ENCODE results near the gene SMIM24. TPM values are rescaled to one million over a fixed set of nuclear protein-coding genes. Genes with fewer than 3 reads are reported as not detected.

The SMIM24 gene
- total RNA-seq, 1 donor from 2014 or later = 1.3 TPM

GRCh38 chr19:3457528-3458228 lies 22.6 kb downstream of the SMIM24 start:
- no peak overlapping the region for H3K27ac Mint-ChIP-seq
- H3K27me3 Mint-ChIP-seq = peaks cover 33% of the 10 kb centered on the region
- no peak for DNase-seq (ENCODE audit: low spot score, unreplicated experiment)
- no peak overlapping the region for H3K4me3 Mint-ChIP-seq (ENCODE audit: low read depth)
- H3K4me1 Mint-ChIP-seq (ENCODE audit: low read depth) = peaks cover under 1% of the 10 kb centered on the region
- no peaks in the 10 kb centered on the region for H3K9me3 Mint-ChIP-seq (ENCODE audit: low read depth)
- TF ChIP-seq, protein P1, sequence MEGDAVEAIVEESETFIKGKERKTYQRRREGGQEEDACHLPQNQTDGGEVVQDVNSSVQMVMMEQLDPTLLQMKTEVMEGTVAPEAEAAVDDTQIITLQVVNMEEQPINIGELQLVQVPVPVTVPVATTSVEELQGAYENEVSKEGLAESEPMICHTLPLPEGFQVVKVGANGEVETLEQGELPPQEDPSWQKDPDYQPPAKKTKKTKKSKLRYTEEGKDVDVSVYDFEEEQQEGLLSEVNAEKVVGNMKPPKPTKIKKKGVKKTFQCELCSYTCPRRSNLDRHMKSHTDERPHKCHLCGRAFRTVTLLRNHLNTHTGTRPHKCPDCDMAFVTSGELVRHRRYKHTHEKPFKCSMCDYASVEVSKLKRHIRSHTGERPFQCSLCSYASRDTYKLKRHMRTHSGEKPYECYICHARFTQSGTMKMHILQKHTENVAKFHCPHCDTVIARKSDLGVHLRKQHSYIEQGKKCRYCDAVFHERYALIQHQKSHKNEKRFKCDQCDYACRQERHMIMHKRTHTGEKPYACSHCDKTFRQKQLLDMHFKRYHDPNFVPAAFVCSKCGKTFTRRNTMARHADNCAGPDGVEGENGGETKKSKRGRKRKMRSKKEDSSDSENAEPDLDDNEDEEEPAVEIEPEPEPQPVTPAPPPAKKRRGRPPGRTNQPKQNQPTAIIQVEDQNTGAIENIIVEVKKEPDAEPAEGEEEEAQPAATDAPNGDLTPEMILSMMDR (IDR thresholded peaks at IDR 0.05; ENCODE audit: unreplicated experiment) = no peak
- peaks cover 1% of the 10 kb centered on the region for H3K36me3 Mint-ChIP-seq (ENCODE audit: insufficient read depth)

GRCh38 chr19:3456925-3457527 lies 23.3 kb downstream of the SMIM24 start:
- H3K27me3 Mint-ChIP-seq = peaks cover 29% of the 10 kb centered on the region
- H3K4me1 Mint-ChIP-seq (ENCODE audit: low read depth) = no peaks in the 10 kb centered on the region
- no peak for DNase-seq (ENCODE audit: low spot score, unreplicated experiment)
- no peak overlapping the region for H3K27ac Mint-ChIP-seq
- TF ChIP-seq, protein P1 (IDR thresholded peaks at IDR 0.05; ENCODE audit: unreplicated experiment) = no peak
- peaks cover 2% of the 10 kb centered on the region for H3K36me3 Mint-ChIP-seq (ENCODE audit: insufficient read depth)
- H3K9me3 Mint-ChIP-seq (ENCODE audit: low read depth) = no peaks in the 10 kb centered on the region
- H3K4me3 Mint-ChIP-seq (ENCODE audit: low read depth) = no peak overlapping the region

DNA sequence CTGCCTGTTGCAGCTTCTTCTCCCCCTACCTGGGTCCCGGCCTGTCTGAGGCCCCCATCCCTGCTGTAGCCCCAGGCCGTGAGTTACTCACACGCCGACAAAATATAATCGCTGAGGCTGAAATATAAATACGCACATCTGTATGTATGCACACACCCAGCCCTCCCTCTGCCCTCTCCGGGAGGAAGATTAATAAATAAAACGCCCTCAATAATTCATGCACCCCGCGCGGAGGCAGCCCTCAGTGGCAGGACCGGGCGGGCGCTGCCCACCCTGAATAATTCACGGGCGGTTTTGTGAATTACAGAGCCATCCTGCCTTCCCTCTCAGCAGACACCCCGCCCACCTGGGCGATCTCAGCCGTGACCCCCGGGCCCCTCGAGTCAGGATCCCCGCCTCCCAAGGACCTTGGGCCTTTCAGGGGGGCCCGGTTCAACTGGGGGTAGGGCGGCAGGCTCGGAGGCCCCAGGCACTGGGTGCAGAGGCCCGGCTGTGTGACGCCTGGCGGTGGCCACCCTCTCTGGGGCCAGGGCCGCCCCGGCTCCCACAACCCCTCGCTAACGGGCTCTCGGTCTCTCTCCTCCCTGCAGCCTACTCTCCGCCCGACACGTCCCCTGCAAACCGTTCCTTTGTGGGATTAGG lies 24.2 kb downstream of the SMIM24 start:
- peaks cover 29% of the 10 kb centered on the region for H3K27me3 Mint-ChIP-seq

DNA sequence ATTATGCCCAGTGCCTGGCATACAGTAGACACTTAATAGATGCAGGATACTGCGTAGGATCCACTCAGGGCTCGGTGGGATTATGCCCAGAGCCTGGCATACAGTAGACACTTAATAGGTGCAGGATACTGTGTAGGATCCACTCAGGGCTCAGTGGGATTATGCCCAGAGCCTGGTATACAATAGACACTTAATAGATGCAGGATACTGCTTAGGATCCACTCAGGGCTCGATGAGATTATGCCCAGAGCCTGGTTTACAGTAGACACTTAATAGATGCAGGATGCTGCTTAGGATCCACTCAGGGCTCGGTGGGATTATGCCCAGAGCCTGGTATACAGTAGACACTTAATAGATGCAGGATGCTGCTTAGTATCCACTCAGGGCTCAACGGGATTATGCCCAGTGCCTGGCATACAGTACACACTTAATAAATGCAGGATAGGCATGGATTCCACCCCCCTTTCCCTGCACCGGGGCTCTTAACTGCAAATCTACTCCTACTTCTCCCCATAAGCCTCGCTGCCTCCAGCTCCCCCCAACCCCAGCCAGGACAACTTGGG lies 24.9 kb downstream of the SMIM24 start:
- Mint-ChIP-seq H3K27me3 (peaks cover 29% of the 10 kb centered on the region), H3K4me1 (ENCODE audit: low read depth) (no peaks in the 10 kb centered on the region)

More for the DNA sequence above, 24.2 kb downstream of the SMIM24 start:
- Mint-ChIP-seq H3K4me1 (ENCODE audit: low read depth) (no peaks in the 10 kb centered on the region), H3K27ac (no peak overlapping the region), H3K36me3 (ENCODE audit: insufficient read depth) (peaks cover 2% of the 10 kb centered on the region), H3K4me3 (ENCODE audit: low read depth) (no peak overlapping the region), H3K9me3 (ENCODE audit: low read depth) (no peaks in the 10 kb centered on the region)
- TF ChIP-seq, protein P1 (IDR thresholded peaks at IDR 0.05; ENCODE audit: unreplicated experiment) = no peak
- no peak for DNase-seq (ENCODE audit: low spot score, unreplicated experiment)

More for the DNA sequence above, 24.9 kb downstream of the SMIM24 start:
- no peak overlapping the region for H3K27ac Mint-ChIP-seq
- H3K9me3 Mint-ChIP-seq (ENCODE audit: low read depth) = no peaks in the 10 kb centered on the region
- no peak overlapping the region for H3K4me3 Mint-ChIP-seq (ENCODE audit: low read depth)
- H3K36me3 Mint-ChIP-seq (ENCODE audit: insufficient read depth) = peaks cover 3% of the 10 kb centered on the region
- no peak for DNase-seq (ENCODE audit: low spot score, unreplicated experiment)
- TF ChIP-seq, protein P1 (IDR thresholded peaks at IDR 0.05; ENCODE audit: unreplicated experiment) = no peak
